DOHH2 (cell line): ENCODE data around the gene DSCAML1.
"Not testable (repeated sequence)": the region's sequence is repeated elsewhere in the genome, so short reads cannot be mapped to it uniquely, and the experiment has no call there.

Experiments
- EZH2phosphoT487 ChIP-seq: fragments of 200-600 bp; sonication (generic); IDR thresholded peaks from 2 replicates; pipeline ENCODE4 v1.6.1; 2017; ENCODE audit warnings: borderline replicate concordance, mild to moderate bottlenecking, antibody characterized with exemption, low read length, moderate library complexity, mixed read lengths
- TF ChIP-seq, protein P1 (sequence below): fragments of 200-600 bp; sonication (generic); IDR thresholded peaks from one replicate; pipeline ENCODE4 v1.5.1; 2014; ENCODE audit warnings: antibody characterized with exemption, mild to moderate bottlenecking, low read depth, low read length; ENCODE audit not compliant: poor library complexity, severe bottlenecking

DNA sequence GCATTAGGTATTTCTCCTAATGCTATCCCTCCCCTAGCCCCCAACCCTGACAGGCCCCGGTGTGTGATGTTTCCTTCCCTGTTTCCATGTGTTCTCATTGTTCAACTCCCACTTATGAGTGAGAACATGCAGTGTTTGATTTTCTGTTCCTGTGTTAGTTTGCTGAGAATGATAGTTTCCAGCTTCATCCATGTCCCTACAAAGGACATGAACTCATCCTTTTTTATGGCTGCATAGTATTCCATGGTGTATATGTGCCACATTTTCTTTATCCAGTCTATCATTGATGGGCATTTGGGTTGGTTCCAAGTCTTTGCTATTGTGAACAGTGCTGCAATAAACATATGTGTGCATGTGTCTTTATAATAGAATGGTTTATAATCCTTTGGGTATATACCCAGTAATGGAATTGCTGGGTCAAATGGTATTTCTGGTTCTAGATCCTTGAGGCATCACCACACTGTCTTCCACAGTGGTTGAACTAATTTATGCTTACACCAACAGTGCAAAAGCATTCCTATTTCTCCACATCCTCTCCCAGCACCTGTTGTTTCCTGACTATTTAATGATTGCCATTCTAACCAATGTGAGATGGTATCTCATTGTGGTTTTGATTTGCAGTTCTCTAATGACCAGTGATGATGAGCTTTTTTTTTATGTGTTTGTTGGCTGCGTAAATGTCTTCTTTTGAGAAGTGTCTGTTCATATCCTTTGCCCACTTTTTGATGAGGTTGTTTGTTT, 397.7 kb downstream of the DSCAML1 start:
- TF ChIP-seq, protein P1, sequence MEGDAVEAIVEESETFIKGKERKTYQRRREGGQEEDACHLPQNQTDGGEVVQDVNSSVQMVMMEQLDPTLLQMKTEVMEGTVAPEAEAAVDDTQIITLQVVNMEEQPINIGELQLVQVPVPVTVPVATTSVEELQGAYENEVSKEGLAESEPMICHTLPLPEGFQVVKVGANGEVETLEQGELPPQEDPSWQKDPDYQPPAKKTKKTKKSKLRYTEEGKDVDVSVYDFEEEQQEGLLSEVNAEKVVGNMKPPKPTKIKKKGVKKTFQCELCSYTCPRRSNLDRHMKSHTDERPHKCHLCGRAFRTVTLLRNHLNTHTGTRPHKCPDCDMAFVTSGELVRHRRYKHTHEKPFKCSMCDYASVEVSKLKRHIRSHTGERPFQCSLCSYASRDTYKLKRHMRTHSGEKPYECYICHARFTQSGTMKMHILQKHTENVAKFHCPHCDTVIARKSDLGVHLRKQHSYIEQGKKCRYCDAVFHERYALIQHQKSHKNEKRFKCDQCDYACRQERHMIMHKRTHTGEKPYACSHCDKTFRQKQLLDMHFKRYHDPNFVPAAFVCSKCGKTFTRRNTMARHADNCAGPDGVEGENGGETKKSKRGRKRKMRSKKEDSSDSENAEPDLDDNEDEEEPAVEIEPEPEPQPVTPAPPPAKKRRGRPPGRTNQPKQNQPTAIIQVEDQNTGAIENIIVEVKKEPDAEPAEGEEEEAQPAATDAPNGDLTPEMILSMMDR = not testable (repeated sequence)
- not testable (repeated sequence) for TF ChIP-seq EZH2phosphoT487
